GM12875 (cell line): ENCODE data around the gene RPL15.
A peak's percentile ranks its signal among the peaks of the same experiment; 100 is the strongest.

Experiments used
- H3K4me3 ChIP-seq: one replicate; pipeline ENCODE4 v1.5.1; 2011; ENCODE audit warnings: low read depth, low read length, control low read depth
- TF ChIP-seq, protein P1 (sequence below): IDR thresholded peaks from 2 replicates; pipeline ENCODE4 v1.5.1; 2011; ENCODE audit warnings: low read depth, mild to moderate bottlenecking, control low read depth, inconsistent platforms, low read length, moderate library complexity, borderline replicate concordance; ENCODE audit not compliant: insufficient read depth

The RPL15 gene

GRCh38 chr3:23882487-23882918 is 34.4 kb upstream of the RPL15 start:
- no peak overlapping the region for H3K4me3 ChIP-seq
- TF ChIP-seq, protein P1, sequence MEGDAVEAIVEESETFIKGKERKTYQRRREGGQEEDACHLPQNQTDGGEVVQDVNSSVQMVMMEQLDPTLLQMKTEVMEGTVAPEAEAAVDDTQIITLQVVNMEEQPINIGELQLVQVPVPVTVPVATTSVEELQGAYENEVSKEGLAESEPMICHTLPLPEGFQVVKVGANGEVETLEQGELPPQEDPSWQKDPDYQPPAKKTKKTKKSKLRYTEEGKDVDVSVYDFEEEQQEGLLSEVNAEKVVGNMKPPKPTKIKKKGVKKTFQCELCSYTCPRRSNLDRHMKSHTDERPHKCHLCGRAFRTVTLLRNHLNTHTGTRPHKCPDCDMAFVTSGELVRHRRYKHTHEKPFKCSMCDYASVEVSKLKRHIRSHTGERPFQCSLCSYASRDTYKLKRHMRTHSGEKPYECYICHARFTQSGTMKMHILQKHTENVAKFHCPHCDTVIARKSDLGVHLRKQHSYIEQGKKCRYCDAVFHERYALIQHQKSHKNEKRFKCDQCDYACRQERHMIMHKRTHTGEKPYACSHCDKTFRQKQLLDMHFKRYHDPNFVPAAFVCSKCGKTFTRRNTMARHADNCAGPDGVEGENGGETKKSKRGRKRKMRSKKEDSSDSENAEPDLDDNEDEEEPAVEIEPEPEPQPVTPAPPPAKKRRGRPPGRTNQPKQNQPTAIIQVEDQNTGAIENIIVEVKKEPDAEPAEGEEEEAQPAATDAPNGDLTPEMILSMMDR = no peak

DNA sequence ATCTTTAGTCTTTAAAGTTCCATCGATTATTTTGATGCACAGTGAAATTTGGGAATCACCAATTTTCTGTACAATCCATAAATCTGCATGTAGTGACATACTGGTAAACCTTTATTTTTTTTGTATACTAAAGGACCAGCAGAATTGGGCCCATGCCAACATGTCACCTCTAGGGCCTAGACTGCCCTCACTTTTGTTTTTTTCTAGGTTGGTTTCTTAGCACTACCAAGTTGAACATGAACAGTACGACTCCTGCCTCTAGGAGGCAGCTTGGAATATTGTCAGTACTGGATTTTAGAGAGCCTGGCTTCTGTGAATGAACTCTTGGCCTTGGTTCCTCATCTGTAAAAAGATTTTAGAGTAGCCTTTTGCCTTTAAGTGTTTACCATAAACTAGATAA is 32.5 kb upstream of the RPL15 start:
- H3K4me3 ChIP-seq = no peak overlapping the region
- TF ChIP-seq, protein P1 = no peak

GRCh38 chr3:23885210-23885609 is 31.7 kb upstream of the RPL15 start:
- TF ChIP-seq, protein P1 = no peak
- H3K4me3 ChIP-seq = no peak overlapping the region

DNA sequence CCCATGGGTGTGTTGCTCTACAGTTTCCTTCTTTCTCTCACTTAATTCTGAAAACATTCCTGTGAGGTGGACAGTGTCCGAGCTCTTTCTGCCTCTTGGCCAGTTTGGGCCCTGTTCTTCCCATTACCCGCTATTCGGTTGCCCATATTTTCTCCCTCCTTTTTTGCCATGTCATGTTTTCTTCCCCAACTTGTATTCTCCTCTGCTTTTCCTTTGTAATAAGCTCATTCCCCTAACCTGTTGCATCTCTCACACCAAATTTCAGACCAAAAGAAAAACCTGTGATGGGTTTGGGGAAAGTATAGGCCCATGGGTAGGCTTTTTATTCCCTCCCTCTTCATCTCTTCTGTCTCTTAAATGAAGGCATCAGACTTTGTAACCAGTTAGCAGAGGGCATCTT is 30.6 kb upstream of the RPL15 start:
- TF ChIP-seq, protein P1 = no peak
- H3K4me3 ChIP-seq = no peak overlapping the region

DNA sequence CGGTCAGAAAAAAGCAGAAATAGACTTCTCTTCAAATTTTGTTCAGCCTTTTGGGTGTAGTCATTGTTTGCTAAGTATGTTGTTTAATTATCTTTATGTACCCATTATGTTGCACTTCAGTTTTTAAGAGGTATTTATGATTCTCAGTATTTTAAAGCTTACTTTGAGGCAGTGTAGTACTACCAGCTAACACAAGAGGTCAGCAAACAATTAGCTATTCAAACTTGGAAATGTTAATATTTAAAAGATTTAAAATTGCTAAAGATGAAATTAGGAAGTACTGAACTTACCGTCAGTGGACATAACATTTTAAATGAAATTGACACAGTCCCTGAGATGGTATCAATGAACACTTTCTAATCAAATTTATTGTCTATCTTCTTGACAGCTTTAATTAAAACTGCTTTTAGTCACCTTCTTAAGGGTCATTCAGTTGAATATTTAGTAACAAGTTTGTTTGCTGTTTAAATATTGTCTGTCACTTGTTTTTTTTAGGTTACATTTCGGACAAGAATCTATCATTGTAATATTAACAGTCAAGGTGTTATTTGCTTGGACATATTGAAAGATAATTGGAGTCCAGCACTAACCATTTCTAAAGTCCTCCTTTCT is 28.2 kb upstream of the RPL15 start:
- TF ChIP-seq, protein P1 = peak; percentile 43; the same call in 1 of the 2 replicates

DNA sequence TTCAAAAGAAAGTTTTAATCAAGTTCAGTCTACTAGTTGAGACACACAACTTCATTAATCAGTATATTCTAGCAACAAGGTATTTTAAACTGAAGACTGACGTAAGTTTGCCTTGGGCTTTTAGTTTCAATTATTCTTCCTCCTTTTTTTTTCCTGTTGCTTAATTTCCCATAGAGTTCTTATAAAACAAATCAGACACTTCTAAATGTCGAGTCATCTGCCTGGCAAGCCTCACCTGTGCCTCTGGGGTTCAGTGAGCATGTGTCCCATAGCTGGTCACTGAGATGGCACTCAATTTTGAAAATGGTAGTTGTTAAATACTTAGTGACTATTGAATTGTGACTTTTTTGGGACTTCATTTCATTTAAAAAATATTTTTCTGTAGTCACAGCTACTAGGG is 27.5 kb upstream of the RPL15 start:
- TF ChIP-seq, protein P1 = no peak
- H3K4me3 ChIP-seq = no peak overlapping the region

More for the DNA sequence above, 28.2 kb upstream of the RPL15 start:
- H3K4me3 ChIP-seq = no peak overlapping the region

GRCh38 chr3:23889950-23890349 is 27.0 kb upstream of the RPL15 start:
- TF ChIP-seq, protein P1 = no peak
- H3K4me3 ChIP-seq = no peak overlapping the region
